Measurements from ENCODE around the gene CDK11B.
"Not testable (repeated sequence)": the region's sequence is repeated elsewhere in the genome, so short reads cannot be mapped to it uniquely, and the experiment has no call there.

CDK11B gene

DNA sequence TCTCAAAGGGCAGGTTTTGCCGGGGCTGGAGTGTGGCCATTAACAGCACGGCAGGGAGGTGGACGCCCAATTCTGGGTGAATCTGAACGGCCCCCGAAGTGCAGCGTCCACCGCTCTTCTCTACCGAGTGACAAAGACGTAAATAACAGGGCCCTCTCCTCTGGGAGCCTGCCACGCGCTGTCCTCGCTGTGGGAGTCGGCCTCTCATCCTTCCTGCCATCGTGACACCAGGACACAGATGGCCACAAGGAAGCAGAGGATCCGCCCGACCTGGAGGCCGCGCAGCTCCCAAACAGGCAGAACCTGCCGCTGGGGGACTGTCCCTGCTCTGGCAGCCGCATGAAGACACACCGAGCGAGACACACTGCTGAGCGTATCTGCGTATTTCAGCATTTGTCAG, 12.1 kb upstream of the CDK11B start:
- H3K4me3 ChIP-seq (ENCODE audit: low read depth in 1 of 2, low read length in 2 of 2): no peak overlapping the region
- H3K9ac ChIP-seq (ENCODE audit: low read depth in 1 of 2, low read length in 2 of 2): no peak overlapping the region
- H3K4me1 ChIP-seq (ENCODE audit: control insufficient read depth in 1 of 2, insufficient read depth in 2 of 2, low read length in 2 of 2): no peaks in the 10 kb centered on the region
- H3K36me3 ChIP-seq (ENCODE audit: control insufficient read depth in 1 of 2, insufficient read depth in 2 of 2, low read length in 2 of 2): peaks cover 2 to 47% of the 10 kb centered on the region in 2 donors
- no peaks in the 10 kb centered on the region for H3K27me3 ChIP-seq (ENCODE audit: control insufficient read depth in 1 of 2, insufficient read depth in 2 of 2, low read length in 2 of 2)
- no peak overlapping the region for H3K27ac ChIP-seq (ENCODE audit: low read depth, low read length)
- no peaks in the 10 kb centered on the region for H3K9me3 ChIP-seq (ENCODE audit: control insufficient read depth in 1 of 2, low read length in 2 of 2)

DNA sequence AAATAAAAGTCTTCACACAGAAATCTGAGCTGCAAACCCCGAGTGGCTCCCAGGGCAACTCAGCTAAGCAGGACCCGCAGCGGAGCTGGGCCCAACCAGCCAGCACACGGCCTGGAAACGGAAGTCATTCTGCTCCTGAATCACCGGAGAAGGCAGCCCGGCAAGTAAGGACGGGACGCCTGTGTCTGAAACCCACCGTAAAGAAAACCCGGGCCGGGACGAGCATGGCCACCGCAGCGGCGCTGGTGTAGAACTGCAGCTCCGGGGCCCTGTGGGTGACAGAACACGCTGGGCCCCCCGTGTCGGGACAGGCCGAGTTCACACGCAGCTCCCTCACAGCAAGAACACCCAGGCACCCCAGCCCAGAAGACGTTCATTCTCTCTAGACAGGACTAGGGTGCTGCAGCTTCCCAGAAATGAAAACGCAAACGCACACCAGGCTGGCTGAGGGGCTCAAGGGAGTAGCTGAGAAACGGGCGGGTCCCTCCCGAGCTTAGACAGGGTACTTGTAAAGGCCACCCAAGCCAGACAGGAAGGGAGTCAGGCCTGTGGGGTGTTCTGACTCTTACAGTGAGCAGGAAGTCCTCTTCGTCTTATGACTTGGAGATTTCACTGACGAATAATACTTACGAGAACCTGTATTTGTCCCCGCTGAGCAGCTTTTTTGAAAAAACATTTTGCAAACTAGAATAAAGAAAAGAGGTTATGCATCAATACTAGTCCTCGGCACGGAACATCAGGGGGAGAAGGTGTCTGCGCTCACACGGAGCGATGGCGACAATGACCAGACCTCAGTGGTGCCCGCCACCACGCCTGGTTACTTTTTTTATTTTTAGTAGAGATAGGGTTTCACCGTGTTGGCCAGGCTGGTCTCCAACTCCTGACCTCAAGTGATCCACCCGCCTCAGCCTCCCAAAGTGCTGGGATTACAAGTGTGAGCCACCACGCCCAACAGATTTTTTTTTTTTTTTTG, 10.9 kb upstream of the CDK11B start:
- H3K9ac ChIP-seq (ENCODE audit: low read depth in 1 of 2, low read length in 2 of 2): no peak overlapping the region
- H3K27ac ChIP-seq (ENCODE audit: low read depth, low read length): no peak overlapping the region
- peaks cover 9 to 57% of the 10 kb centered on the region in 2 donors for H3K36me3 ChIP-seq (ENCODE audit: control insufficient read depth in 1 of 2, insufficient read depth in 2 of 2, low read length in 2 of 2)
- no peak overlapping the region for H3K4me3 ChIP-seq (ENCODE audit: low read depth in 1 of 2, low read length in 2 of 2)
- H3K9me3 ChIP-seq (ENCODE audit: control insufficient read depth in 1 of 2, low read length in 2 of 2): no peaks in the 10 kb centered on the region
- no peaks in the 10 kb centered on the region for H3K4me1 ChIP-seq (ENCODE audit: control insufficient read depth in 1 of 2, insufficient read depth in 2 of 2, low read length in 2 of 2)
- no peaks in the 10 kb centered on the region for H3K27me3 ChIP-seq (ENCODE audit: control insufficient read depth in 1 of 2, insufficient read depth in 2 of 2, low read length in 2 of 2)

DNA sequence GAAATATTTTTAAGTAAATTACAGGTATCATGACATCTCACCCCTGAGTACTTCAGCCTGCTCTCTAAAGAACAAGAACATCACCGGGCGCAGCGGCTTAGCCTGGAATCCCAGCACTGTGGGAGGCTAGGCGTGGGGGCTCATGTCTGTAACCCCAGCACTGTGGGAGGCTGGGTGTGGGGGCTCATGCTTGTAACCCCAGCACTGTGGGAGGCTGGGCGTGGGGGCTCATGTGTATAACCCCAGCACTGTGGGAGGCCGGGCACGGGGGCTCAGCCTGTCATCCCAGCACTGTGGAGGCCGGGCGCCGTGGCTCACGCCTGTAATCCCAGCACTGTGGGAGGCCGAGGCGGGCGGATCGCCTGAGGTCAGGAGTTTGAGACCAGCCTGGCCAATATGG, 7.7 kb upstream of the CDK11B start:
- Histone ChIP-seq H3K36me3 (ENCODE audit: control insufficient read depth in 1 of 2, insufficient read depth in 2 of 2, low read length in 2 of 2) (peaks cover 7 to 42% of the 10 kb centered on the region in 2 donors), H3K27ac (ENCODE audit: low read depth, low read length) (no peak overlapping the region), H3K9ac (ENCODE audit: low read depth in 1 of 2, low read length in 2 of 2) (no peak overlapping the region), H3K9me3 (ENCODE audit: control insufficient read depth in 1 of 2, low read length in 2 of 2) (no peaks in the 10 kb centered on the region), H3K27me3 (ENCODE audit: control insufficient read depth in 1 of 2, insufficient read depth in 2 of 2, low read length in 2 of 2) (no peaks in the 10 kb centered on the region), H3K4me3 (ENCODE audit: low read depth in 1 of 2, low read length in 2 of 2) (no peak overlapping the region), H3K4me1 (ENCODE audit: control insufficient read depth in 1 of 2, insufficient read depth in 2 of 2, low read length in 2 of 2) (no peaks in the 10 kb centered on the region)

GRCh38 chr1:1665815-1666251, 7.0 kb upstream of the CDK11B start:
- Histone ChIP-seq H3K4me3 (ENCODE audit: low read depth in 1 of 2, low read length in 2 of 2) (no peak overlapping the region), H3K9ac (ENCODE audit: low read depth in 1 of 2, low read length in 2 of 2) (no peak overlapping the region), H3K9me3 (ENCODE audit: control insufficient read depth in 1 of 2, low read length in 2 of 2) (no peaks in the 10 kb centered on the region), H3K36me3 (ENCODE audit: control insufficient read depth in 1 of 2, insufficient read depth in 2 of 2, low read length in 2 of 2) (peaks cover 7 to 35% of the 10 kb centered on the region in 2 donors), H3K27ac (ENCODE audit: low read depth, low read length) (no peak overlapping the region), H3K4me1 (ENCODE audit: control insufficient read depth in 1 of 2, insufficient read depth in 2 of 2, low read length in 2 of 2) (no peaks in the 10 kb centered on the region), H3K27me3 (ENCODE audit: control insufficient read depth in 1 of 2, insufficient read depth in 2 of 2, low read length in 2 of 2) (no peaks in the 10 kb centered on the region)

- H3K9me3 ChIP-seq (ENCODE audit: control insufficient read depth in 1 of 2, low read length in 2 of 2): no peaks in the 10 kb centered on the region
- H3K27ac ChIP-seq (ENCODE audit: low read depth, low read length): no peak overlapping the region
- no peak overlapping the region for H3K4me3 ChIP-seq (ENCODE audit: low read depth in 1 of 2, low read length in 2 of 2)
- peaks cover 7 to 32% of the 10 kb centered on the region in 2 donors for H3K36me3 ChIP-seq (ENCODE audit: control insufficient read depth in 1 of 2, insufficient read depth in 2 of 2, low read length in 2 of 2)
- H3K4me1 ChIP-seq (ENCODE audit: control insufficient read depth in 1 of 2, insufficient read depth in 2 of 2, low read length in 2 of 2): no peaks in the 10 kb centered on the region
- no peaks in the 10 kb centered on the region for H3K27me3 ChIP-seq (ENCODE audit: control insufficient read depth in 1 of 2, insufficient read depth in 2 of 2, low read length in 2 of 2)
- no peak overlapping the region for H3K9ac ChIP-seq (ENCODE audit: low read depth in 1 of 2, low read length in 2 of 2)
Measured at GRCh38 chr1:1664941-1665814, 6.4 kb upstream of the CDK11B start.

- H3K27me3 ChIP-seq (ENCODE audit: control insufficient read depth in 1 of 2, insufficient read depth in 2 of 2, low read length in 2 of 2); H3K27ac ChIP-seq (ENCODE audit: low read depth, low read length); H3K4me1 ChIP-seq (ENCODE audit: control insufficient read depth in 1 of 2, insufficient read depth in 2 of 2, low read length in 2 of 2); H3K9ac ChIP-seq (ENCODE audit: low read depth in 1 of 2, low read length in 2 of 2); H3K4me3 ChIP-seq (ENCODE audit: low read depth in 1 of 2, low read length in 2 of 2); H3K9me3 ChIP-seq (ENCODE audit: control insufficient read depth in 1 of 2, low read length in 2 of 2): not testable (repeated sequence)
- peaks cover 7 to 24% of the 10 kb centered on the region in 2 donors for H3K36me3 ChIP-seq (ENCODE audit: control insufficient read depth in 1 of 2, insufficient read depth in 2 of 2, low read length in 2 of 2)
Measured at GRCh38 chr1:1664318-1664717, 5.5 kb upstream of the CDK11B start.

GRCh38 chr1:1662830-1663560, 4.2 kb upstream of the CDK11B start:
- H3K27ac ChIP-seq (ENCODE audit: low read depth, low read length); H3K4me1 ChIP-seq (ENCODE audit: control insufficient read depth in 1 of 2, insufficient read depth in 2 of 2, low read length in 2 of 2); H3K4me3 ChIP-seq (ENCODE audit: low read depth in 1 of 2, low read length in 2 of 2): not testable (repeated sequence)

DNA sequence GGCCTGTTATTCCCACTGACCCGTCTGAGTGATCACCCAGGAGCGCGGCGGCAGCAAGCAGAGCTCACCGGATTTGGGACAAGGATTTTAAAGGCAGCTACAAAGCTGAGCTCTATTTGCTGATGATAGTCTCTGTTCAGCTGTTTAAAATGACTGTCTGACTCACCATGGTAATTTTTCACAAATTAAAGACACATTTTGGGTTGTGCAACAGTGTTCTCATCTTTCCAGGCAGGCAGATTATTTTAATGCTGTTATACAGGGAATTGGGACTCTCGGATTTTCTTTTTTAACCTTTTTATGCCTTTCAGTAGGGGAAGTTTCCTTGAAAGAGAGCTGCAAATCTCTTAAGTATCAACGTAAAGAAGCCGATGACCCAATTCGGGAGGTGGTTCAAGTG, 3.6 kb upstream of the CDK11B start:
- peaks cover 7 to 16% of the 10 kb centered on the region in 2 donors for H3K36me3 ChIP-seq (ENCODE audit: control insufficient read depth in 1 of 2, insufficient read depth in 2 of 2, low read length in 2 of 2)
- not testable (repeated sequence) for H3K9me3 ChIP-seq (ENCODE audit: control insufficient read depth in 1 of 2, low read length in 2 of 2); H3K4me3 ChIP-seq (ENCODE audit: low read depth in 1 of 2, low read length in 2 of 2); H3K27me3 ChIP-seq (ENCODE audit: control insufficient read depth in 1 of 2, insufficient read depth in 2 of 2, low read length in 2 of 2); H3K4me1 ChIP-seq (ENCODE audit: control insufficient read depth in 1 of 2, insufficient read depth in 2 of 2, low read length in 2 of 2); H3K9ac ChIP-seq (ENCODE audit: low read depth in 1 of 2, low read length in 2 of 2); H3K27ac ChIP-seq (ENCODE audit: low read depth, low read length)

More at GRCh38 chr1:1662830-1663560, 4.2 kb upstream of the CDK11B start:
- not testable (repeated sequence) for H3K9ac ChIP-seq (ENCODE audit: low read depth in 1 of 2, low read length in 2 of 2); H3K27me3 ChIP-seq (ENCODE audit: control insufficient read depth in 1 of 2, insufficient read depth in 2 of 2, low read length in 2 of 2); H3K9me3 ChIP-seq (ENCODE audit: control insufficient read depth in 1 of 2, low read length in 2 of 2)
- peaks cover 7 to 19% of the 10 kb centered on the region in 2 donors for H3K36me3 ChIP-seq (ENCODE audit: control insufficient read depth in 1 of 2, insufficient read depth in 2 of 2, low read length in 2 of 2)

GRCh38 chr1:1648265-1648664, 10.5 kb downstream of the CDK11B start:
- Histone ChIP-seq H3K9ac (ENCODE audit: low read depth in 1 of 2, low read length in 2 of 2) (peak overlapping the region in 1 of 2 donors; percentile 2), H3K36me3 (ENCODE audit: control insufficient read depth in 1 of 2, insufficient read depth in 2 of 2, low read length in 2 of 2) (peaks cover 0 to 39% of the 10 kb centered on the region in 2 donors)
- not testable (repeated sequence) for H3K27me3 ChIP-seq (ENCODE audit: control insufficient read depth in 1 of 2, insufficient read depth in 2 of 2, low read length in 2 of 2)

More at GRCh38 chr1:1648265-1648664, 10.5 kb downstream of the CDK11B start:
- H3K4me3 ChIP-seq (ENCODE audit: low read depth in 1 of 2, low read length in 2 of 2); H3K9me3 ChIP-seq (ENCODE audit: control insufficient read depth in 1 of 2, low read length in 2 of 2): not testable (repeated sequence)
- peaks cover 0 to 17% of the 10 kb centered on the region in 2 donors for H3K4me1 ChIP-seq (ENCODE audit: control insufficient read depth in 1 of 2, insufficient read depth in 2 of 2, low read length in 2 of 2)
- peak overlapping the region; percentile 77 for H3K27ac ChIP-seq (ENCODE audit: low read depth, low read length)

Measured in duodenal mucosa (tissue), 2 donors.